ENCODE measurements around the gene DGKI. TPM values are rescaled to one million over a fixed set of nuclear protein-coding genes. Genes with fewer than 3 reads are reported as not detected.

DGKI gene
- total RNA-seq, 4 donors from 2014 or later, result 45.1 to 71.0 (median 48.7) TPM

DNA sequence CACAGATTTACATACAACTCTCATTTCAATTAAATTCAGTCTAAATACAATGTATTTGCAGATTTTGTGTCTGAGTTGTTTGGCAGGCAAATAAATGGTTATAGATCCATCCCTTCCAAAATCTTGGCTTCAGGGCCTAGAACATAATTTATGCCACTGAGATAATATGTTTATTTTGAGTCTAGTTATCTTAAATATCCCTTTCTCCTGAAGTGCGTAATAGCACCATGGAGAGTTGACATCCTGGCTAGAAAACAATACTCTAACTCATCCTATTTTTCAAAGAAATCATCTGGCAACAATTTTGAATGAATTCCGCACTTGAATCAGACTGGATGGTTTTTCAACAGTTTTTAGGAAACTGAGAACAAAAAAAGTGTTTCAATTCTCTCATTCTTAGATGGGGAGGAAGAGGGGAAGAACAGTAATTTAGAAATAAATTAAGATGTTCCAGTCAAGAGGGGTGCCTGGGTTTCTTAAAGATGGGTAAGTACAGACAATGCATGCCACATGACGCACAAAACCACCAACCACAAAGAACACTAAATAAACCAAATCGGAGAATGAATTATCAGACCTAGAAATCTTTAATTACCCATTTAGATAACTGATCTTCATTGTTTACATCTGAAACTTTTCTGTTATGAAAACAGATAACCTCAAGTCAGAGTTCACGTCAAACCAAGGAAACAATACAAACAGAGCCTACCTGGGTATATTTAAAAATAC is 274.6 kb downstream of the DGKI start:
- no peaks in the 10 kb centered on the region for H3K27me3 ChIP-seq
- H3K4me3 ChIP-seq (replicated peaks in 1 of 3), result no peak overlapping the region
- TF ChIP-seq, protein P1, sequence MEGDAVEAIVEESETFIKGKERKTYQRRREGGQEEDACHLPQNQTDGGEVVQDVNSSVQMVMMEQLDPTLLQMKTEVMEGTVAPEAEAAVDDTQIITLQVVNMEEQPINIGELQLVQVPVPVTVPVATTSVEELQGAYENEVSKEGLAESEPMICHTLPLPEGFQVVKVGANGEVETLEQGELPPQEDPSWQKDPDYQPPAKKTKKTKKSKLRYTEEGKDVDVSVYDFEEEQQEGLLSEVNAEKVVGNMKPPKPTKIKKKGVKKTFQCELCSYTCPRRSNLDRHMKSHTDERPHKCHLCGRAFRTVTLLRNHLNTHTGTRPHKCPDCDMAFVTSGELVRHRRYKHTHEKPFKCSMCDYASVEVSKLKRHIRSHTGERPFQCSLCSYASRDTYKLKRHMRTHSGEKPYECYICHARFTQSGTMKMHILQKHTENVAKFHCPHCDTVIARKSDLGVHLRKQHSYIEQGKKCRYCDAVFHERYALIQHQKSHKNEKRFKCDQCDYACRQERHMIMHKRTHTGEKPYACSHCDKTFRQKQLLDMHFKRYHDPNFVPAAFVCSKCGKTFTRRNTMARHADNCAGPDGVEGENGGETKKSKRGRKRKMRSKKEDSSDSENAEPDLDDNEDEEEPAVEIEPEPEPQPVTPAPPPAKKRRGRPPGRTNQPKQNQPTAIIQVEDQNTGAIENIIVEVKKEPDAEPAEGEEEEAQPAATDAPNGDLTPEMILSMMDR (IDR thresholded peaks at IDR 0.05), result no peak
- TF ChIP-seq POLR2A (IDR thresholded peaks at IDR 0.05), result no peak
- H3K4me1 ChIP-seq, result no peaks in the 10 kb centered on the region
- H3K27ac ChIP-seq, result no peak overlapping the region
- intact Hi-C loops (cut with DNase I), result no loop called here
- H3K36me3 ChIP-seq, result peaks cover 0 to 2% of the 10 kb centered on the region in 2 donors
- no peaks in the 10 kb centered on the region for H3K9me3 ChIP-seq
- DNase-seq, result no peak
- WGBS, 2 donors, result 80 to 86% methylated on average over 5 of the region's 5 CpGs

- Histone ChIP-seq H3K4me1 (no peaks in the 10 kb centered on the region), H3K27ac (no peak overlapping the region), H3K36me3 (no peaks in the 10 kb centered on the region), H3K9me3 (no peaks in the 10 kb centered on the region), H3K4me3 (replicated peaks in 1 of 3) (no peak overlapping the region), H3K27me3 (no peaks in the 10 kb centered on the region)
- 80 to 82% methylated on average over 11 of the region's 11 CpGs for WGBS, 2 donors
- intact Hi-C loops (cut with DNase I), result no loop called here
- no peak for TF ChIP-seq POLR2A (IDR thresholded peaks at IDR 0.05)
- TF ChIP-seq, protein P1 (IDR thresholded peaks at IDR 0.05), result no peak
- no peak for DNase-seq
Measured at GRCh38 chr7:137564677-137565076, 282.1 kb downstream of the DGKI start.

DNA sequence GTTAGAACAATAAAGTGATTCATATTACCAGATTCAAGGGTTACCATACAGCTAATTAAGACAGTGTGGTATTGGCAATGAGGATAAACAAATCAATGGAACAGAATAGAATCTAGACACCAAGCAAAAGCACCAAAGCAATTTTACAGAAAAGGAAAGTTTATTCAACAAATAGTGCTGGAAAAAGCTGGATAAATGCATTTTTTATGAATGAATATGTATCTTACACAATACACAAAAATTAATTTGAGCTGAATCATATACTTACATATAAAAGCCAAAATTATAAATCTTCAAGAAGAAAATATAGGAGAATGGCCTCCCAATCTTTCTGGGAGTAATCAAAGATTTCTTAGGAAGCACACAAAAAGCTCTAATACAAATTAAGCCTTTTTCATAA is 282.8 kb downstream of the DGKI start:
- no peaks in the 10 kb centered on the region for H3K27me3 ChIP-seq
- intact Hi-C loops (cut with DNase I), result no loop called here
- no peaks in the 10 kb centered on the region for H3K4me1 ChIP-seq
- DNase-seq, result no peak
- no peaks in the 10 kb centered on the region for H3K36me3 ChIP-seq
- no peak overlapping the region for H3K4me3 ChIP-seq (replicated peaks in 1 of 3)
- H3K9me3 ChIP-seq, result no peaks in the 10 kb centered on the region
- TF ChIP-seq, protein P1 (IDR thresholded peaks at IDR 0.05), result no peak
- no peak for TF ChIP-seq POLR2A (IDR thresholded peaks at IDR 0.05)
- no peak overlapping the region for H3K27ac ChIP-seq

GRCh38 chr7:137547485-137547884 is 299.3 kb downstream of the DGKI start:
- intact Hi-C loops (cut with DNase I), result no loop called here
- Histone ChIP-seq H3K27ac (no peak overlapping the region), H3K36me3 (peaks cover 0 to 3% of the 10 kb centered on the region in 2 donors), H3K4me1 (no peaks in the 10 kb centered on the region), H3K27me3 (no peaks in the 10 kb centered on the region), H3K9me3 (no peaks in the 10 kb centered on the region), H3K4me3 (replicated peaks in 1 of 3) (no peak overlapping the region)
- WGBS, 2 donors, result 93 to 94% methylated on average over 3 of the region's 3 CpGs
- TF ChIP-seq POLR2A (IDR thresholded peaks at IDR 0.05), result no peak
- TF ChIP-seq, protein P1 (IDR thresholded peaks at IDR 0.05), result no peak
- DNase-seq, result no peak

GRCh38 chr7:137546671-137547070 is 300.1 kb downstream of the DGKI start:
- no peak overlapping the region for H3K27ac ChIP-seq
- H3K36me3 ChIP-seq, result peaks cover 0 to 3% of the 10 kb centered on the region in 2 donors
- TF ChIP-seq POLR2A (IDR thresholded peaks at IDR 0.05), result no peak
- TF ChIP-seq, protein P1 (IDR thresholded peaks at IDR 0.05), result no peak
- H3K4me3 ChIP-seq (replicated peaks in 1 of 3), result no peak overlapping the region
- no peaks in the 10 kb centered on the region for H3K9me3 ChIP-seq
- no peaks in the 10 kb centered on the region for H3K27me3 ChIP-seq
- WGBS, 2 donors, result 88 to 91% methylated on average over 4 of the region's 4 CpGs
- no peak for DNase-seq
- intact Hi-C loops (cut with DNase I), result no loop called here
- no peaks in the 10 kb centered on the region for H3K4me1 ChIP-seq

All from thyroid gland (tissue), 4 donors.